ENCODE results near the gene ZDHHC14. TPM values are rescaled to one million over a fixed set of nuclear protein-coding genes. Genes with fewer than 3 reads are reported as not detected.

The ZDHHC14 gene
- total and polyA plus RNA-seq, 9 donors = 4.9 to 16.4 (median 5.9) TPM

GRCh38 chr6:157512382-157512682 is 131.3 kb downstream of the ZDHHC14 start:
- Histone ChIP-seq H3K27me3 (no peaks in the 10 kb centered on the region), H3K9me3 (no peaks in the 10 kb centered on the region), H3K36me3 (no peaks in the 10 kb centered on the region), H3K4me1 (ENCODE audit: insufficient read depth) (no peaks in the 10 kb centered on the region), H3K4me3 (no peak overlapping the region), H3K27ac (no peak overlapping the region)
- TF ChIP-seq, protein P1, sequence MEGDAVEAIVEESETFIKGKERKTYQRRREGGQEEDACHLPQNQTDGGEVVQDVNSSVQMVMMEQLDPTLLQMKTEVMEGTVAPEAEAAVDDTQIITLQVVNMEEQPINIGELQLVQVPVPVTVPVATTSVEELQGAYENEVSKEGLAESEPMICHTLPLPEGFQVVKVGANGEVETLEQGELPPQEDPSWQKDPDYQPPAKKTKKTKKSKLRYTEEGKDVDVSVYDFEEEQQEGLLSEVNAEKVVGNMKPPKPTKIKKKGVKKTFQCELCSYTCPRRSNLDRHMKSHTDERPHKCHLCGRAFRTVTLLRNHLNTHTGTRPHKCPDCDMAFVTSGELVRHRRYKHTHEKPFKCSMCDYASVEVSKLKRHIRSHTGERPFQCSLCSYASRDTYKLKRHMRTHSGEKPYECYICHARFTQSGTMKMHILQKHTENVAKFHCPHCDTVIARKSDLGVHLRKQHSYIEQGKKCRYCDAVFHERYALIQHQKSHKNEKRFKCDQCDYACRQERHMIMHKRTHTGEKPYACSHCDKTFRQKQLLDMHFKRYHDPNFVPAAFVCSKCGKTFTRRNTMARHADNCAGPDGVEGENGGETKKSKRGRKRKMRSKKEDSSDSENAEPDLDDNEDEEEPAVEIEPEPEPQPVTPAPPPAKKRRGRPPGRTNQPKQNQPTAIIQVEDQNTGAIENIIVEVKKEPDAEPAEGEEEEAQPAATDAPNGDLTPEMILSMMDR (IDR thresholded peaks at IDR 0.05) = no peak
- TF ChIP-seq EP300 (IDR thresholded peaks at IDR 0.05) (no peak), POLR2A (IDR thresholded peaks at IDR 0.05) (no peak)
- 72 to 78% (median 75%) methylated on average over 5 of the region's 5 CpGs for WGBS, 3 donors
- intact Hi-C loops (cut with DNase I) = no loop called here
- DNase-seq = no peak

DNA sequence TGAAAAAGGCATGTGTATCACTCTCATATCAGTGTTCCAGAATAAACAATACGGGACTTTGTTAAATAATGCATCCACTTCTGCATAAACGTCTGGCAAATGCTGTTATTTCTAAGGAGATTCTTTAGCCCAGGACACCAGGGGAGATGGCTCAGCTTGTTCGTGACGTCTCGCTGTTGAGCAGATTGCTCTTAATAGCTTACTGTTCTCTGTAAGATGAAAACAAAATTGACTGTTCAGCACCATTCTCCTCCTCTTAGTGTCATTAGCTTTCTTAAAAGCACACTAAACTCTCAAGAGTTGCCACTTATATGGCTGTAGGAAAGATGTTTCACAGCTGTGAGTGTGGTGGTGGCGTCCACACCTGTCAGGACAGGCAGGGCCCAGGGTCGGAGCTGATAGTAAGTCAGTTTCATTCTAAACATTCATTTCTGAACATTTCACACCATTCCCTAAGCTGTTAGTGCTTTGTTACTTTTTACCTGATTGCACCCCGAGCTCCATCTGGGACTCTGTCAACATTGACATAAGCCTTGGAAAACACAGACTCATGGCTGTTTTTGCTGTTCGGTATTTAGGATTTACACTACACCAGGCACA is 132.1 kb downstream of the ZDHHC14 start:
- Histone ChIP-seq H3K4me3 (no peak overlapping the region), H3K27me3 (no peaks in the 10 kb centered on the region), H3K27ac (no peak overlapping the region), H3K4me1 (ENCODE audit: insufficient read depth) (peaks cover 2% of the 10 kb centered on the region), H3K36me3 (no peaks in the 10 kb centered on the region), H3K9me3 (no peaks in the 10 kb centered on the region)
- intact Hi-C loops (cut with DNase I) = no loop called here
- TF ChIP-seq EP300 (IDR thresholded peaks at IDR 0.05) (no peak), POLR2A (IDR thresholded peaks at IDR 0.05) (no peak)
- TF ChIP-seq, protein P1 (IDR thresholded peaks at IDR 0.05) = no peak
- DNase-seq = no peak
- WGBS, 3 donors = 21 to 37% (median 35%) methylated on average over 9 of the region's 9 CpGs

DNA sequence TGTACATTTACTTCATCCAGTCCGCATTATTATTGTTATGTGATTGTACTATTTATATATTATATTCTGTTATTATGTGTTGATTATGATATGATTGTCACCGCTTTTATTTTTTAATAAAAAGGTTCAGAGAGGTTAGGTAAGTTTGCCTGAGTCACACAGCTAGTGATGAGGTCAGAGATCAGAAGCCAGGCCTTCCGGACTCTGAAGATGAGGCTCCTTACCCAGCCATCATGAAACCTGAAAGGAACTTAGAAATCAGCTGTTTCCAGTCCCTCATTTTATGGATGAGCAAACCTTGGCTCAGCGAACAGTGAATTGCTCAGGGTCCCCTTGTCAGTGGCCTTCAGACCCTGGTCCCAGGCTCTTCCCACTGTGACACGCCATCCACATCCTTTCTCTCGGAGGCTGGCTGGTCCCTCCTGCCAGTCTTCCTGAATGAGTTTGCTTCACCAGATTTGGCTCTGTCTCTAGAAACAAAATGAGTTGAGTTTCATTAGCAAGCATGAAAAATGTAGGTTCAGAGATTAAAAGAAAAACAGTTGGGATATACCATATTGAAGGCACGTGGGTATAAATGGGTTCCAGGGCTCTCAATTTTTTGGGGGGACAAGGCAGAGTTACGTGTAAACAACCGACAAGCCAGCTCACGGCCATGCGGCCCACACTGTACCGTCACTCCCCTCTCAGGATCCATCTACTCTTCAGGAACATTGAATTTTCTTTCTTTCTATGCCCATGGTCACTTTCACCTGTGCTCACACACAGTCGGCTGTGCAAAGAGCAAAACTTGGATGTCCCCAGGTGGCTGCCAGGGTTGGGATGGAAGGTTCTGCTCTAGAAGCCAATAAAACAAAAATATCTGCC is 132.9 kb downstream of the ZDHHC14 start:
- intact Hi-C loops (cut with DNase I) = no loop called here
- H3K36me3 ChIP-seq = no peaks in the 10 kb centered on the region
- H3K4me3 ChIP-seq = no peak overlapping the region
- no peak for DNase-seq
- H3K4me1 ChIP-seq (ENCODE audit: insufficient read depth) = peaks cover 2% of the 10 kb centered on the region
- no peaks in the 10 kb centered on the region for H3K27me3 ChIP-seq
- H3K27ac ChIP-seq = no peak overlapping the region
- no peaks in the 10 kb centered on the region for H3K9me3 ChIP-seq
- TF ChIP-seq EP300 (IDR thresholded peaks at IDR 0.05) (no peak), POLR2A (IDR thresholded peaks at IDR 0.05) (no peak)
- TF ChIP-seq, protein P1 (IDR thresholded peaks at IDR 0.05) = no peak
- 94 to 96% (median 95%) methylated on average over 13 of the region's 13 CpGs for WGBS, 3 donors

GRCh38 chr6:157514659-157515496 is 133.9 kb downstream of the ZDHHC14 start:
- TF ChIP-seq POLR2A (IDR thresholded peaks at IDR 0.05) = no peak
- TF ChIP-seq, protein P1 (IDR thresholded peaks at IDR 0.05) = no peak
- no peak for TF ChIP-seq EP300 (IDR thresholded peaks at IDR 0.05)
- DNase-seq = no peak
- intact Hi-C loops (cut with DNase I) = no loop called here
- no peaks in the 10 kb centered on the region for H3K9me3 ChIP-seq
- H3K4me3 ChIP-seq = no peak overlapping the region
- H3K4me1 ChIP-seq (ENCODE audit: insufficient read depth) = peaks cover 4% of the 10 kb centered on the region
- 77 to 80% (median 79%) methylated on average over 19 of the region's 19 CpGs for WGBS, 3 donors
- no peaks in the 10 kb centered on the region for H3K27me3 ChIP-seq
- H3K27ac ChIP-seq = no peak overlapping the region
- no peaks in the 10 kb centered on the region for H3K36me3 ChIP-seq

All from ovary (tissue), 9 donors.